Measurements from ENCODE around the gene PEMT.

Gene PEMT

GRCh38 chr17:17499402-17500145, 91.9 kb downstream of the PEMT start:
- no peak for TF ChIP-seq ZNF274 (IDR thresholded peaks at IDR 0.05; ENCODE audit: low read depth, low read length)
- H3K4me3 ChIP-seq (ENCODE audit: low read length) = no peak overlapping the region

GRCh38 chr17:17498606-17499301, 92.8 kb downstream of the PEMT start:
- H3K4me3 ChIP-seq (ENCODE audit: low read length) = no peak overlapping the region
- TF ChIP-seq ZNF274 (IDR thresholded peaks at IDR 0.05; ENCODE audit: low read depth, low read length) = no peak

DNA sequence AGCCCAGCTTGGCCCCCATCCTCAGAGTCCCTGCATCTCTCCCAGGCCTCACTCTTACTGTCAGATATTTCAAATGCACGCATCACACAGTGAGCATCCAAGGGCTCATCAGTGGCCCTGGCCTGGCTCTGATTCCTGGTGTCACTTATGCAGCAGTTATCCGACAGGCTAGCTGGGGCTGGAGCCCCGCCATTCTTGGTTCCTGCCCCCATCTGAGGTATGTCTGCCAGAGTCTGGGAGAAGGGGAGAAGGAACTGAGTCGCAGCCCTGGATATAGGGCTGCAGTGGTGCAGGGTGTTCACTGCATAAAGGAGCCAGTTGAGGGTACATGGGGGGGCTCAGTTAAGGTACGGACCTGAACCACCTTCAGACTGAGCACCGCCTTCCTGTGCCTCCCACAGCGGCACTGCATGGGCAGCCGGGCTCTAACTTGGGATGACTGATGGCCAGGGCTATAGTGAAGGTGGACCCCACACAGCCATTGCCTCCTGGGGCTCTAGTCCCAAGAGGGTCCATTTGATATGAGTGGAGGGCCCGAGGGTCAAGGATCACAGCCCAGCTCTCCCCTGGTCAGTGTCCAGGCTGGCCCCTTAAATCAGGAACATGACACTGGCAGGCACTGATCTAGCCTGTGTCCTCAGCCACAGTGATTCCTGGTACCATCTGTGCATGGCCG, 93.5 kb downstream of the PEMT start:
- H3K4me3 ChIP-seq (ENCODE audit: low read length) = no peak overlapping the region
- no peak for TF ChIP-seq ZNF274 (IDR thresholded peaks at IDR 0.05; ENCODE audit: low read depth, low read length)

DNA sequence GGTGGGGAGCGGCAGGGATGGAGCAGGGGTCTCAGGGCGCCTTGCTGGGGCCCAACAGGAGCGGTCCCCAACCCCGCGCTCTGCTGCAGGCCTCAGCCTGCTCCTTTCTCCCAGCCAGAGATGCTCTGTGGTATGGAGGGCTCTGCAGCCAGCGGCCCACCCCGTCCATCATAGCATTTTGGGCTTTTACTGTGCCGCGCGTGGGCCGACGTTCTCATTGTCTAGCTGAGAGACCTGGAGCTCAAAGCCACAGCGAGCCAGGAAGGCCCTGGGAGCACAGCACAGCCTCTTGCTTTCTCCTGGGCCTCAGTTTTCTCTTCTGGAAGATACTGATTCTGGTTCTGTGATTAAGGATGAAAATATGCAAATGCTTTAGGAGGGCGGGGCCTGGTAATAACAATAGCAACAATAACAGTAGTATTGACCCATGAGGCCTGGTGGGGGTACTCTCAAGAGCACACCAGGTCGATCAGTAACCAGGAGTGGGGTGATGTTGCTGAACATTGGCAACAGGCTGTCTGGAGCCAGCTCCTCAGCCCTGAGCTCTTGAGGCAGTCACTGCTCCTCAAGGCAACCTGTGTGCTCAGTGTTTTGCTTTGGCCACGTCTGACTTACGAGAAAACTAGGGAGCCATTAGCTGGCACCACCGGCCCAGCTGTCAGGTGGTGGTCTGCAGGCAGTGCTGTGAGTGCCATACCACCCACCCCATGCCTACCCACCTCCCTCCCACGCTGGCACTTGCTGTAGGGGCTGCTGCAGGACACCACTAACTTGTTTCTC, 94.3 kb downstream of the PEMT start:
- H3K4me3 ChIP-seq (ENCODE audit: low read length) = no peak overlapping the region
- no peak for TF ChIP-seq ZNF274 (IDR thresholded peaks at IDR 0.05; ENCODE audit: low read depth, low read length)

DNA sequence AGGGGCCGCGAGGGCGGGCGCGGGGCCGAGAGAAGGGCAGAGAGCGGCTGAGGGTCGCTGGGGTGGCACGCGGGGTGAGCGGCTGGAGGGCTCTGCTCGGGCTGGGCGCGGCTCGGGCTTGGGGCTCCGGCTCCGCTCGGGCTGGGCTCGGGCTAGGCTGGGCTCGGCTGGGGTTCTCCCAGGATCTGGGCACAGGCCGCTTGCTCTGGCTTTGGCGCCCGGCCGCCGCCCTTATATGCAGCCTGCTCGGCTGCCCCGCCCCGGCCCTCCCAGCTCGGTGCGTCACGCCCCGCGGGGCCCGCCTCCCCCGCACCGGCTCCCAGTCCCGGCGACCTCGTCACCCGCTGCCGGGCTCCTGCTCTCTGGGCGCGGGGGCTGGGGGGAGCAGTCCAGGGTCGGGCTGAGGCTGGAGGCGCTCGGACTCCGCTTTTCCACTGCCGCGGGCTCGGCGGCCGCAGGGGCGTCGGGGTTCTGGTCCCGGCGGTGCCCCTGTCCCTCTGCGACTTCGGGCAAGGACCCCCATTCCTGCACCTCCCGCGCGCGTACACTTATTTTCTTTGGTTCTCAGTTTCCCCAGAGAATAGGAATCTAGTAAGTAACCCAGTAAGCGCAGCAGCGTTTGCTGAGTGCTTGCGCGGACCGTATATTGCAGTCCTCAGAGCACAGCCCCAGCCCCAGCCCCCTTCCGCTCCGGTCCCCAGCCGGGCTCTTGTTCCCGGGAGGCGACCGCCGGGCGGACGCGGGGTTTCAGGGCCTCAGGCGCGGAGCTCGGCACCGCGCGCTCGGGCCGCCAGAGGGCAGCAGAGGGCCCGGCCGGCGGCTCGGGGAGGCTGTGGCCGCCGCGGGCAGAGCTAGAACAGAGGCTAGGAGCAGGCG, 95.1 kb downstream of the PEMT start, which contains the start of gene RASD1:
Gene RASD1 (minus strand): TSS at position 207 of the 876 bp plus-strand sequence. CDS start 214 bp downstream, outside the sequence.
- TF ChIP-seq ZNF274 (IDR thresholded peaks at IDR 0.05; ENCODE audit: low read depth, low read length) = no peak
- H3K4me3 ChIP-seq (ENCODE audit: low read length) = peak within 1 kb of the TSS; percentile 50; the same call in 1 of the 2 replicates

GRCh38 chr17:17495536-17496188, 95.8 kb downstream of the PEMT start:
- TF ChIP-seq ZNF274 (IDR thresholded peaks at IDR 0.05; ENCODE audit: low read depth, low read length) = no peak
- peak overlapping the region; percentile 50; the same call in 1 of the 2 replicates for H3K4me3 ChIP-seq (ENCODE audit: low read length)

GRCh38 chr17:17494870-17495535, 96.5 kb downstream of the PEMT start:
- no peak for TF ChIP-seq ZNF274 (IDR thresholded peaks at IDR 0.05; ENCODE audit: low read depth, low read length)
- H3K4me3 ChIP-seq (ENCODE audit: low read length) = no peak overlapping the region; the same call in 1 of the 2 replicates

DNA sequence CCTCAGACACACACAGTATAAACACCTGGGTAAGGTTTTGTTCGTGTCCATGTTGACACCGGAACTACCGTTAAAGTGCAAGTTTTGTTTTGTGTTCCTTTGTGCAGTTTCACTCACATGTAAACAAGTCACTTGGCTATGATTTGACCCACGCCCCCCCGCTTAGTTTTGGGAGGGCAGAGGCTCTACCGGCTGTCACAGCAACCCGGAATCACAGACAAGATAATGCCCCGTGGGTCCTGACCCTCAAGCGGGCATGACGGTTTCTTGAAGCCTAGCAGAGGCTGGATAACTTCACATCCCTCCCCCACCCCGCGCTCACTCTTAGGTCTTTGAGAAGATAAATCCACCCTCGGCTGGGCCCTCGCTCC, 97.0 kb downstream of the PEMT start:
- TF ChIP-seq ZNF274 (IDR thresholded peaks at IDR 0.05; ENCODE audit: low read depth, low read length) = no peak
- no peak overlapping the region for H3K4me3 ChIP-seq (ENCODE audit: low read length)

- TF ChIP-seq ZNF274 (IDR thresholded peaks at IDR 0.05; ENCODE audit: low read depth, low read length) = no peak
- no peak overlapping the region for H3K4me3 ChIP-seq (ENCODE audit: low read length)
These were observed 97.5 kb downstream of the PEMT start for GRCh38 chr17:17493986-17494466.

DNA sequence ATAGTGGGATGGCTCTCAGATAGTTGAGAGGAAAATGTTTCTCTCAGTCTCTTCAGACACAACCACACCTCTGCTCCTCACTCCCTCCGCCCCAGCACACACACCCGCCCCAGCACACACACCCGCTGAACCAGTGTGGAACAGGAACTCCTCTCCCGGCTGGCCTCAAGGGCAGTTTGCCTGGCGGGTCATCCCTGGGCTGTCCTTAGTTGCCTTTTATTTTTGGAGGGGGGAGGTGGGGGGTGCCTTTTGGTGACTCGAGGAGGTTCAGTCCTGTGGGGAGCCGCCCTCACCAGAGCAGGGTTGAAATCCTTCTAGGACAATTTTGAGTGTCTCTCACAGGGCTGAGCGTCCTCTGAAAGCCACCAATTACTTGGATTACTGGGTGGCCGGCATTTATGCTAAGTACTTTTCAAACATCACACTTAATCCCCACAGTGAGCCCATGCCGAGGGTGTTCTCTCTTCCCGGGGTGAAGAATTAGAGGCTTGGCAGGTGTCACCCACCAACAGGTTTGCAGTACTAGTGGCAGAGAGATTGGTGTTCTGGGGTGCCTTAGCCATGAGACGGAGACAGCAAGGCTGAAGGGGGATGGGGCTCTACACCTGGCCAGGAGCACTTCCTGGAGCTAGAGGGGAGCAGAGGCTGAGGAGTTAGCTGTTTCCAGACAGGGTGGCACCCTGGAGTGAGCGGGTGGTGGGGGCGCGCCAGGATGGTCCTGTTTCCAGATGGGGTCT, 98.1 kb downstream of the PEMT start:
- no peak overlapping the region for H3K4me3 ChIP-seq (ENCODE audit: low read length)
- TF ChIP-seq ZNF274 (IDR thresholded peaks at IDR 0.05; ENCODE audit: low read depth, low read length) = no peak

DNA sequence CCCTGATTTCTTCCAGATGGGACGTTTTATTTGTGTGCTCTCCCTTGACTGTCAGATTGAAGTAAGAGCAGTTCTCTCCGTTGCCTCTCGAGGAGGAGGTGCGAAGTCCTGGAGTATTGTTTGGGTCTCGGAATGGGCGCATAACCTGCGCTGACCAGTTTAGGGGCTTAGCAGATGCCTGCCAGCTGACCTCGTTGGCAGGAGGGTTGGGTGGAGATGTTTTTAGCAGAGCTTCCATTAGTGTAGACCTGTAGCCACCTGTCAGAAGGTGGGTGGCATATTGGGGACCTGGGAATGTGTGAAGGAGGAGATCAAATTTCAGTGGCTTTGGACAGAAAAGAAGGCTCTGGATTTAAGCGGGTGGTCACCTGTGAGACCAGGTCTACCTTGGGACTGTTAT, 98.9 kb downstream of the PEMT start:
- TF ChIP-seq ZNF274 (IDR thresholded peaks at IDR 0.05; ENCODE audit: low read depth, low read length) = no peak
- H3K4me3 ChIP-seq (ENCODE audit: low read length) = no peak overlapping the region

Data from GM08714 (cell line).